GM21825 (cell line): ENCODE data around the gene CDC42BPA.

Experiments
- ATAC-seq: cut with Tn5 transposase; IDR thresholded peaks from one replicate; pipeline ENCODE4 v1.9.1; 2021; ENCODE audit warnings: mild to moderate bottlenecking, moderate library complexity; ENCODE audit not compliant: unreplicated experiment

CDC42BPA gene

GRCh38 chr1:226981838-226982237, 336.5 kb downstream of the CDC42BPA start:
- ATAC-seq = no peak

GRCh38 chr1:226981386-226981817, 336.9 kb downstream of the CDC42BPA start:
- ATAC-seq = no peak

GRCh38 chr1:226980565-226981385, 337.5 kb downstream of the CDC42BPA start:
- no peak for ATAC-seq

- no peak for ATAC-seq
Observed at GRCh38 chr1:226980122-226980560, 338.2 kb downstream of the CDC42BPA start.

- no peak for ATAC-seq
Observed at GRCh38 chr1:226979517-226980121, 338.7 kb downstream of the CDC42BPA start.

GRCh38 chr1:226979115-226979516, 339.2 kb downstream of the CDC42BPA start:
- ATAC-seq = no peak

GRCh38 chr1:226978432-226979114, 339.7 kb downstream of the CDC42BPA start:
- ATAC-seq = no peak

- ATAC-seq = no peak
Observed at GRCh38 chr1:226977643-226978431, 340.5 kb downstream of the CDC42BPA start.

- ATAC-seq = no peak
Observed at GRCh38 chr1:226976978-226977642, 341.2 kb downstream of the CDC42BPA start.

GRCh38 chr1:226976276-226976977, 341.9 kb downstream of the CDC42BPA start:
- ATAC-seq = no peak

- ATAC-seq = no peak
Observed at GRCh38 chr1:226975259-226976250, 342.7 kb downstream of the CDC42BPA start.

GRCh38 chr1:226974544-226975258, 343.6 kb downstream of the CDC42BPA start:
- ATAC-seq = no peak

- ATAC-seq = no peak
Observed at GRCh38 chr1:226973898-226974543, 344.3 kb downstream of the CDC42BPA start.

GRCh38 chr1:226973371-226973897, 344.9 kb downstream of the CDC42BPA start:
- no peak for ATAC-seq

GRCh38 chr1:226972931-226973330, 345.4 kb downstream of the CDC42BPA start:
- no peak for ATAC-seq

GRCh38 chr1:226971765-226972164, 346.5 kb downstream of the CDC42BPA start:
- no peak for ATAC-seq

GRCh38 chr1:226967665-226968064, 350.6 kb downstream of the CDC42BPA start:
- no peak for ATAC-seq
